SK-N-SH (cell line): Measurements from ENCODE around the gene C5orf24.
"Not testable (repeated sequence)": the region's sequence is repeated elsewhere in the genome, so short reads cannot be mapped to it uniquely, and the experiment has no call there.

Experiments used
- EP300 ChIP-seq, 2 experiments: IDR thresholded peaks; 2 replicates each; pipeline versions ENCODE4 v1.4.0 to v1.6.1; 2012; ENCODE audit warnings: borderline replicate concordance in 1 of 2, low read depth in 1 of 2, low read length in 1 of 2
- NRF1 ChIP-seq: IDR thresholded peaks from 2 replicates; pipeline ENCODE4 v1.6.1; 2012; ENCODE audit warnings: low read depth, mild to moderate bottlenecking, low read length
- RFX5 ChIP-seq: IDR thresholded peaks from 2 replicates; pipeline ENCODE4 v1.6.1; 2012; ENCODE audit warnings: mild to moderate bottlenecking, improper control_type of control experiment, low read length
- TAF1 ChIP-seq: IDR thresholded peaks from 2 replicates; pipeline ENCODE4 v1.6.1; 2012; ENCODE audit warnings: low read depth, mild to moderate bottlenecking, low read length, moderate library complexity, borderline replicate concordance
- TEAD4 ChIP-seq: IDR thresholded peaks from 2 replicates; pipeline ENCODE4 v1.4.0; 2012; ENCODE audit warnings: mild to moderate bottlenecking, borderline replicate concordance; ENCODE audit not compliant: insufficient read depth
- TF ChIP-seq, protein P1 (sequence below): fragments of 200-600 bp; sonication (generic); IDR thresholded peaks from 2 replicates; pipeline ENCODE4 v1.6.1; 2017; ENCODE audit warnings: antibody characterized with exemption, mild to moderate bottlenecking, moderate library complexity
- TF ChIP-seq, protein P2 (sequence below): fragments of 150-350 bp; IDR thresholded peaks from 2 replicates; pipeline ENCODE4 v1.6.1; 2017; ENCODE audit warnings: antibody characterized with exemption, low read length, low read depth, borderline replicate concordance

DNA sequence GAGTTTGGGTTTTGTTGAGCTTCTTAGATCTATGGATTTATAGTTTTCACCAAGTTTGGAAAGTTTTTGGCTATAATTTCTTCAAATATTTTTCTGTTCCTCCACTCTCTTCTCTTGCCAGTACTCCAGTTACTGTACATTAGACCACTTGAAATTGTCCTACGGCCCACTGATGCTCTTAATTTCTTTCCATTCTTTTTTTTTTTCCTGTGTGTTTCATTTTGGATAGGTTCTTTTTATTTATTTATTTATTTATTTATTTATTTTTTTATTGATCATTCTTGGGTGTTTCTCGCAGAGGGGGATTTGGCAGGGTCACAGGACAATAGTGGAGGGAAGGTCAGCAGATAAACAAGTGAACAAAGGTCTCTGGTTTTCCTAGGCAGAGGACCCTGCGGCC lies 35.2 kb downstream of the C5orf24 start:
- TF ChIP-seq, protein P1, sequence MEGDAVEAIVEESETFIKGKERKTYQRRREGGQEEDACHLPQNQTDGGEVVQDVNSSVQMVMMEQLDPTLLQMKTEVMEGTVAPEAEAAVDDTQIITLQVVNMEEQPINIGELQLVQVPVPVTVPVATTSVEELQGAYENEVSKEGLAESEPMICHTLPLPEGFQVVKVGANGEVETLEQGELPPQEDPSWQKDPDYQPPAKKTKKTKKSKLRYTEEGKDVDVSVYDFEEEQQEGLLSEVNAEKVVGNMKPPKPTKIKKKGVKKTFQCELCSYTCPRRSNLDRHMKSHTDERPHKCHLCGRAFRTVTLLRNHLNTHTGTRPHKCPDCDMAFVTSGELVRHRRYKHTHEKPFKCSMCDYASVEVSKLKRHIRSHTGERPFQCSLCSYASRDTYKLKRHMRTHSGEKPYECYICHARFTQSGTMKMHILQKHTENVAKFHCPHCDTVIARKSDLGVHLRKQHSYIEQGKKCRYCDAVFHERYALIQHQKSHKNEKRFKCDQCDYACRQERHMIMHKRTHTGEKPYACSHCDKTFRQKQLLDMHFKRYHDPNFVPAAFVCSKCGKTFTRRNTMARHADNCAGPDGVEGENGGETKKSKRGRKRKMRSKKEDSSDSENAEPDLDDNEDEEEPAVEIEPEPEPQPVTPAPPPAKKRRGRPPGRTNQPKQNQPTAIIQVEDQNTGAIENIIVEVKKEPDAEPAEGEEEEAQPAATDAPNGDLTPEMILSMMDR: not testable (repeated sequence)
- TF ChIP-seq EP300 (IDR thresholded peaks at IDR 0.05; ENCODE audit: borderline replicate concordance in 1 of 2, low read depth in 1 of 2, low read length in 1 of 2); TEAD4; TAF1; RFX5; NRF1: not testable (repeated sequence)
- TF ChIP-seq, protein P2, sequence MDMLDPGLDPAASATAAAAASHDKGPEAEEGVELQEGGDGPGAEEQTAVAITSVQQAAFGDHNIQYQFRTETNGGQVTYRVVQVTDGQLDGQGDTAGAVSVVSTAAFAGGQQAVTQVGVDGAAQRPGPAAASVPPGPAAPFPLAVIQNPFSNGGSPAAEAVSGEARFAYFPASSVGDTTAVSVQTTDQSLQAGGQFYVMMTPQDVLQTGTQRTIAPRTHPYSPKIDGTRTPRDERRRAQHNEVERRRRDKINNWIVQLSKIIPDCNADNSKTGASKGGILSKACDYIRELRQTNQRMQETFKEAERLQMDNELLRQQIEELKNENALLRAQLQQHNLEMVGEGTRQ: not testable (repeated sequence)
